Activated CD4-positive, alpha-beta memory T cell treated with anti-CD3 and anti-CD28 coated beads, Interleukin-2, amount 10 ng/mL, durations not matched to agents 7 days and 5 days (primary cell): ENCODE results near the gene P2RY6. TPM values are rescaled to one million over a fixed set of nuclear protein-coding genes. Genes with fewer than 3 reads are reported as not detected.
"Not testable (repeated sequence)": the region's sequence is repeated elsewhere in the genome, so short reads cannot be mapped to it uniquely, and the experiment has no call there.

Source experiments
- CTCF ChIA-PET: fragments of 350-600 bp; sonication (Branson Sonifier 250); formaldehyde crosslinking; loops from one replicate; lab custom pipeline; 2021; ENCODE audit warnings: antibody characterized with exemption, inconsistent platforms; lab: Charles Lee
- POLR2A ChIA-PET: fragments of 350-600 bp; sonication (Branson Sonifier 250); formaldehyde crosslinking; loops from one replicate; lab custom pipeline; 2021; ENCODE audit warnings: antibody characterized with exemption; lab: Charles Lee
- DNase-seq: peaks from one replicate; pipeline ENCODE4 v3.0.0-alpha.2; 2020
- H3K27ac Mint-ChIP-seq: one replicate; pipeline ENCODE4 v1.8.0; 2021; ENCODE audit warnings: mild to moderate bottlenecking, mixed read lengths
- H3K27me3 Mint-ChIP-seq: one replicate; pipeline ENCODE4 v1.8.0; 2021; ENCODE audit warnings: mixed read lengths
- H3K36me3 Mint-ChIP-seq: one replicate; pipeline ENCODE4 v1.8.0; 2021; ENCODE audit warnings: low read depth, mixed read lengths
- H3K4me1 Mint-ChIP-seq: one replicate; pipeline ENCODE4 v1.8.0; 2021; ENCODE audit warnings: mixed read lengths
- H3K4me3 Mint-ChIP-seq: one replicate; pipeline ENCODE4 v1.8.0; 2021; ENCODE audit warnings: mild to moderate bottlenecking, mixed read lengths
- H3K9me3 Mint-ChIP-seq: one replicate; pipeline ENCODE4 v1.8.0; 2021; ENCODE audit warnings: mixed read lengths
- total RNA-seq, 2 experiments: library from RNA; stranded (reverse); gene quantifications; one replicate each; pipeline ENCODE4 v1.2.3, GENCODE V29; 2021

Gene P2RY6
- total RNA-seq, 2 experiments from 2014 or later, result not detected

DNA sequence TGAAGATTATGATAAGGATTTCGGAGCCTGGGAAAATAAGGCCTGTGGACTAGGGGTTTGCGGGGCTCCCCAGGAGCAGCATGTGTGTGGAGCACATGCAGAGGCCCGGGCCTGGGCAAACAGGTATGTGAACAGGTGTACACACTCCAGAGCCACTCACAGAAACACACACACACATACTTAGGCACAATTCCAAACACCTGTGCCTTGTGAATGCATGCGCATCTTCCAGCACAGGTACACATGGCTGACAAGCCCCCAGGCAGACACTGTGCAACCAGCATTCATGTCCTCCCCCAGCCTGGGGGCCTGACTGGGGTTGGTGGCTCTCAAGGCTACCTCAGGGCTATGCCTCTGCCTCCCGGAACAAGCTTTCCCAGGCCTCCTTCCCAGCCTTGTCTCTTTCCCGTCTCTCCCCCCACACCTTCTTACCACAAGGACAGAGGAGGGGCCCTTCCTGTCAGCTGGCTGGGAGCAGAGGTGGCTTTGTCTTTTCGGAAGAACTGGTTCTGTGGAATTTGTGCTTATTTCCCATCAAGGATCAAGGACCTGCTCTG lies 2.6 kb upstream of the P2RY6 start:
- Mint-ChIP-seq H3K9me3 (no peaks in the 10 kb centered on the region), H3K4me3 (no peak overlapping the region), H3K27me3 (peaks cover 19% of the 10 kb centered on the region), H3K36me3 (no peaks in the 10 kb centered on the region), H3K4me1 (no peaks in the 10 kb centered on the region), H3K27ac (no peak overlapping the region)
- no peak for DNase-seq
- ChIA-PET CTCF (interaction anchor here (1.1 to 1.2 kb wide), 2 partner anchors 27 to 66 kb away, joined by 3 to 4 read pairs; no protein-coding TSS in a partner anchor), POLR2A (interaction anchor here (1.3 kb wide), 1 partner anchor 84 kb away, joined by 4 read pairs; no protein-coding TSS in a partner anchor)

DNA sequence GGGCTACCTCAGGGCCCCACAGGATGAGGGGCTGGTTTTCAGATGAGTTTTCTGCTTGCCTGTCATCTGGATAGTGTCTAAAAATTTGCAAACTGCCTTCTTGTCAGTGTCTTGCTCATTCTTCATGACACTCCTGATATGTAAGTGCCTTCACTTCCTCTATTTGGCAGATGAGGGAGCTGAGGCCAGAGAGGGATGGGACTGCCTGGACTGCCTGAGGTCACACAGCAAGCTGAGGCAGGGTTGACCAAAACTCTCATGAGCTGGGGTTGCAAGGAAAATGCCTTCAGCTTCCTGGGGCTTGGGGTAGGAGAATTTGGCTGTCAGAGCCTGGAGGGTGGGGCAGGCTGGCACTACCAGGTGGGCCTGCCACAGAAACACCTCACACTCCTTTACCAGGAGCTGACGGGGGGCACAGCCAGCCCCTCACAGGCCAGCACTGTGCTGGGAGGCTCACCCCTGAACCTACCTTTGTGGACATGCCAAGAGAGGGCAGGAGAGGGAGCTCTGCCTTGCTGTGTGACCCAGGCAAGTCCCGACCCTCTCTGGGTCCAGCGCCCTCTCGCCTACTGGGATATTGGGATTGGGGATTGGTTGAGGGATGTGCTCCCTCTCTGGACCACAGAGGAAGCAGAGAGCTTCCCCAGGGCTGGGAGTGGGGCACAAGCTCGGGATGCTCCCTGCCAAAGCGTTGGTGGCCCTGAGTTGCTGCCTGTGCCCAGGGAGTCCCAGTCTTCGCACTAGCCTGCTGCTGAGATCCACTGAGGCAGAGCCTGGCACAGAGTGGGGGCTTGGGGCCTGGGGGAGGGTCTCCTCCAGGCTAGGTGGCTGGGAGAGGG lies 1.9 kb upstream of the P2RY6 start:
- ChIA-PET POLR2A (interaction anchor here (1.3 kb wide), 1 partner anchor 85 kb away, joined by 4 read pairs; no protein-coding TSS in a partner anchor), CTCF (interaction anchor here (1.2 kb wide), 1 partner anchor 65 kb away, joined by 4 read pairs; no protein-coding TSS in a partner anchor)
- no peak for DNase-seq
- Mint-ChIP-seq H3K4me3 (no peak overlapping the region), H3K36me3 (no peaks in the 10 kb centered on the region), H3K27me3 (peaks cover 15% of the 10 kb centered on the region), H3K4me1 (no peaks in the 10 kb centered on the region), H3K27ac (no peak overlapping the region), H3K9me3 (no peaks in the 10 kb centered on the region)

DNA sequence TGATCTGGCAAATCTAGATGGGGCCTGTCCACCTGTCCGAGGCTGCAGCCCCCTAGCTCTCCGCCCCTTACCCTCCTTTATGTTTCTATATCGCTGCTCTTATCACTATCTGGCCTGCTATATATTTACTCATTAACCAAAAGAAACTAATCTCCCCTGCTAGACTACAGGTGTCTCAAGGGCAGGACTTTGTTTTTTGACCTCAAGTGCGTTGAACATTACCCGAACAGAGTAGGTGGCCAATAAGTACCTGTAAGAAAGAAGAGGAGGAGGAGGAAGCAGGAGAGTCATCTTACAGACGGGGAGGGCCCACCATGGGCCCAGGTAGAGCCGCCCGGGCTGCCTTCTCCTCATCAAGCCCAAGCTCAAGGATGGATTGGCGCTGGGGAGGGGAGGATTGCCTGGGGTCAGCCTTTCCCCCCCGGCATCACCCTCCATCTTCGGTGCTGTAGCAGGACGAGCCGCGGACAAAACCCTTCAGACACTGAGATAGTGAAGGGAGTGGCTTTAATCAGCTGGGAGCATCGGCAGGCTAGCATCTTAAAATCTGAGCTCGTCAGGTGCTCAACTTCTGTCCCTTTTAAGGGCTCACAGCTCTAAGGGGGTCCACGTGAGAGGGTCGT lies 1.2 kb upstream of the P2RY6 start:
- ChIA-PET CTCF (no interaction called here), POLR2A (no interaction called here)
- Mint-ChIP-seq H3K36me3 (no peaks in the 10 kb centered on the region), H3K27ac (no peak overlapping the region), H3K4me1 (no peaks in the 10 kb centered on the region), H3K27me3 (peaks cover 13% of the 10 kb centered on the region), H3K9me3 (no peaks in the 10 kb centered on the region), H3K4me3 (no peak overlapping the region)
- DNase-seq, result no peak

DNA sequence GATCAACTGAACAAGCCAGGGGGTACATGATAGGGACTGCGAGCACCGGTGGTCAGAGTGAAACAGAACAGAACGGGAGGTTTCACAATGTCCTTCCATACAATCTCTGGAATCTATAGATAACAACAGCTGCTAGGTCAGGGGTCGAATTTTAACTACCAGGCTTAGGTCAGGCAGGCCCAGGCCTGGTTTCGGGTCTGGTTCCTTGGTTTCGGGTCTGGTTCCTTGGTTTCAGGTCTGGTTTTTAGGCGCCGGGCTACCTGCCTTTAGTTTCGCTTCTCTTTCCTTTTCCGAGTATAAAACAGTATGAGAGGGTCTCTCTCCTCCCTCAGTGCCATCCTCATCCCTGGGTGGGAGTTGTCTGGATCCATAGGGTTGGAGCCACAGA lies 666 bp upstream of the P2RY6 start:
- POLR2A ChIA-PET, H3K36me3 Mint-ChIP-seq, H3K27ac Mint-ChIP-seq, DNase-seq, H3K4me1 Mint-ChIP-seq, H3K9me3 Mint-ChIP-seq, H3K4me3 Mint-ChIP-seq: not testable (repeated sequence)
- peaks cover 16% of the 10 kb centered on the region for H3K27me3 Mint-ChIP-seq
- CTCF ChIA-PET, result interaction anchor here (1.4 kb wide), 1 partner anchor 17 kb away, joined by 4 read pairs; no protein-coding TSS in a partner anchor

DNA sequence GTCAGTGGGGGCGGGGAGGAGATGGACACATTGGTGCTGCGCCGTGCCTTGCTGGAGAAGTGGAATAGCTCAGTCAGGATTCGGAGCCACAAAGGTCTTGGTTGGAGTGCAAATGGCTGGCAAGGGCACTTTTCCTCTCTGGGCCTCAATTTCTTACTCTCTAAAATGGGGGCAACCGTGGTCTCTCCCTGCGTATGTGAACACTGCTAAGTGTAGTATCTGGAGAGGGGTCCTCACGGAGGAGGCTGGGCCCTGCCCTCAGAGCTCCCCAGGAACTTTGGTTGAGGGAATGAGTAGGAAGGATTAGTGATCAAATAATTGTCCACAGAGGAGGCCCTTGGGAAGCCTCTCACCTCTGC lies 521 bp downstream of the P2RY6 start:
- no peaks in the 10 kb centered on the region for H3K36me3 Mint-ChIP-seq
- no peaks in the 10 kb centered on the region for H3K4me1 Mint-ChIP-seq
- H3K27me3 Mint-ChIP-seq, result peaks cover 20% of the 10 kb centered on the region
- ChIA-PET POLR2A (no interaction called here), CTCF (interaction anchor here (1.0 to 1.4 kb wide), 3 partner anchors 16 to 79 kb away, joined by 3 to 4 read pairs (median 4); no protein-coding TSS in a partner anchor)
- H3K4me3 Mint-ChIP-seq, result no peak overlapping the region
- no peak overlapping the region for H3K27ac Mint-ChIP-seq
- H3K9me3 Mint-ChIP-seq, result no peaks in the 10 kb centered on the region
- DNase-seq, result no peak

DNA sequence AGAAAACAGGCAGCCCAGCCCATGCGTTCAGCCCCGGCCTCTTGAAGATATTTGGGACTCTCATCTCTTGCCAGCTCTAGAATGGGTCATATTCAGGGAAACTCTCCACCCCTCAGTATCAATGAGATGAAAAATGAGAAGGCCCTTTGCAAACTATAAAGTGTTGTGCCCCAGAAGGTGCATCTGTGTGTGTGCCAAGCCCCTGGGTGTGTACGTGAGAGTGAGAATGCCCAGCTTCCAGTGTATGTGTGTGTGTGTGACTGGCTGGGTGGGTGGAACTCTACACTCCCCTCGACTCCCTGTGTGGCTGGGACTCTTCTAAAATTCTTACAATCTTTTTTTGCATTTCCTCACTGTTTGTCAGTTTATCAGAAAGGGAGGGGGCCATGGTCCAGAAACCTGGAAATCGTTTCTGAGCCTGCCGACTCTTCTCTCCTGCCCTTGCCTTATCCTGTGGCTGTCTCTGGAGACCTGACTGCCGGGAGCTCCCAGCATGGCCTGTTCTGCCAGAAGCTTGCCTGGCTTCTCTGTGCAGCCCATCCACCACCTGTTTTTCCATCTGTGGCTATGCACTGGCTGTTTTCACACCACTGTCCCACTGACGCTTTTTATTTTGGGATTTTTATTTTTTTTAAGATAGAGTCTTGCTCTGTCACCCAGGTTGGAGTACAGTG lies 1.2 kb downstream of the P2RY6 start:
- Mint-ChIP-seq H3K9me3 (no peaks in the 10 kb centered on the region), H3K4me3 (no peak overlapping the region), H3K27ac (no peak overlapping the region), H3K36me3 (no peaks in the 10 kb centered on the region), H3K4me1 (no peaks in the 10 kb centered on the region), H3K27me3 (peaks cover 20% of the 10 kb centered on the region)
- ChIA-PET POLR2A (no interaction called here), CTCF (interaction anchor here (1.0 to 1.3 kb wide), 3 partner anchors 17 to 78 kb away, joined by 3 to 4 read pairs (median 4); no protein-coding TSS in a partner anchor)
- DNase-seq, result no peak

DNA sequence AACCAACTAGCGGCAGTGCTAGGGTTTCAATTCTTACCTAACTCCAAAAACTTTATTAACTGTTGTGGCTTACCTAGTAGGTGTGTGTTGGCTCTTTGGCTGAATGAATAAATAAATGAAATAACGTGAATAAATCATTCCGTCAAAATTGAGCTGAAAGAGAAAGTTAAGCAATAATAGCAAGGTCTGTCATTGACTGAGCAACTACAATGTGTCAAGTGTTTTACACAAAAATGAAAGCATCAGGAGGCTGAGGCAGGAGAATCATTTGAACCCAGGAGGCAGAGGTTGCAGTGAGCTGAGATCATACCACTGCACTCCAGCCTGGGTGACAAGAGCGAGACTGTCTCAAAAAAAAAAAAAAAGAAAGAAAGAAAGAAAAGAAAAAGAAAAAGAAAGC lies 2.1 kb downstream of the P2RY6 start:
- H3K36me3 Mint-ChIP-seq, POLR2A ChIA-PET, H3K9me3 Mint-ChIP-seq, H3K27ac Mint-ChIP-seq, DNase-seq, H3K4me1 Mint-ChIP-seq, H3K4me3 Mint-ChIP-seq: not testable (repeated sequence)
- H3K27me3 Mint-ChIP-seq, result peaks cover 18% of the 10 kb centered on the region
- CTCF ChIA-PET, result interaction anchor here (1.0 kb wide), 3 partner anchors 12 to 31 kb away, joined by 3 to 4 read pairs (median 3); no protein-coding TSS in a partner anchor

DNA sequence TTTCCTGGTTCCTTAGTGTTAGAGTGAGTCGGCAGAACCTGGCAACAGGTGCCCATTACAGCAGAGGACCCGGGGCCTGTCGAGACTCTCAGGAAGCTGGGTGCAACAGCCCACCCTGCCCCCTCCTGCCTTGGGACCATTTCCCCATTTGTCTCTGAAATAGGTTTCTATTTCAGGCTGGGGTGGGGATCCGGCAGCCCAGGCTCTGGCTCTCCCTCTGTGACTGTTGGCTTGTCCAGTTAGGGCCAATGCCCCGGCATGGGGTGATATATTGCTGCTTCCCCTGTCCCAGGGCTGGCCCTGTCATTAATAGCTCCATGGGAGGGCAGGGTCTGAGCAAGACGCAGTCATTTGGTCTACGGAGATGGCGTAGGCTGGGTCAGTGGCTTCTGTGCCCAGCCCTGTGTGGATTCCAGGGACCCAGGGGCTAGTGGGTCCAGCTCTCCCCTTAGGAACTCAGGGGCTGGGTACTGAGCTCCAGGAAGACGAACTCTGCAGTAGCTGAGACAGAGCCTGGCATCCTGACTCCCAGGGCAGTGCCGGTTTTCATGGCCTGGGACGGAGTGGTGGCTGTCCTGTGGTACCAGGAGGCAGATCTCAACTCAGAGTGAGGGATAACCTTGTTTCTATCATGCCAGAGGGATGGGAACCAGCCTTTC lies 2.7 kb downstream of the P2RY6 start:
- DNase-seq, result no peak
- CTCF ChIA-PET, result interaction anchor here (1.0 kb wide), 3 partner anchors 12 to 30 kb away, joined by 3 to 4 read pairs (median 3); no protein-coding TSS in a partner anchor
- H3K27me3 Mint-ChIP-seq, result peaks cover 18% of the 10 kb centered on the region
- no peaks in the 10 kb centered on the region for H3K4me1 Mint-ChIP-seq
- H3K9me3 Mint-ChIP-seq, result no peaks in the 10 kb centered on the region
- POLR2A ChIA-PET, result no interaction called here
- no peak overlapping the region for H3K4me3 Mint-ChIP-seq
- no peaks in the 10 kb centered on the region for H3K36me3 Mint-ChIP-seq
- no peak overlapping the region for H3K27ac Mint-ChIP-seq

DNA sequence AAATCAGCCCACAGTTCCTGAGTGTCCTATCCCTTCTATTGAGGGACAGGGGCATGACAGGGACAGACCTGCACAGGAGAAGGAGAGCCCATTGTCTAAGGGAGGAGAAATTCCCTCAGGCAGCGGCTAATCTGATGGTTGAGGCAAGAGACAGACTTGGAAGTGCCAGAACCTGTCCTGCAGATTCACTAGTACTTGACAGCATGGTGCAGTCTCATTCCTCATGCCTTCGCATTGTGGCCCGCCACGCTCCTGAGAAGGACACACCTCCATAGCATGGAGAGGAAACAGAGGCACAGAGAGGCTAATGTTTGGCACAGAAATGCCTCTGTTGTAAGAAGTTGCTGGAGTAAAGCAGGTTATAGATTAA lies 3.2 kb downstream of the P2RY6 start:
- no peak for DNase-seq
- Mint-ChIP-seq H3K4me1 (no peaks in the 10 kb centered on the region), H3K27me3 (peaks cover 18% of the 10 kb centered on the region), H3K36me3 (no peaks in the 10 kb centered on the region), H3K27ac (no peak overlapping the region), H3K9me3 (no peaks in the 10 kb centered on the region), H3K4me3 (no peak overlapping the region)
- ChIA-PET POLR2A (no interaction called here), CTCF (no interaction called here)

DNA sequence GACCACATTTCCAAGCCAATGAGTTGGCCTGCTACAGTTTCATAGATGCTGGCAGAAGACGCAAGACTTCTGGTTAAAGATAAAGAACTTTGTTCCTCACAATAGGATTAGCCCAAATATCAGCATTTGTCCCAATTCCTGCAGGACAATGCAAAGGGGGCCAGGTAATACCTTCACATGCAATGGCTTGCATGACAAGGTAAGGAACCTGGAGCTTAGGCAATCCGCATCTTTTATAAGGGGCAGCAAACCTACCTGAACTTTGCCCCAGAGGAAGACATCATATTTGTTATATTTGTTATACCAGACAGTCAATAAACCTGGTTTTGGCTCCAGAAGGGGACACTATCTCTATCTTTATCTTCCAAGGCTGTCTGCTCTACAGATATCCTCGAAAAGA lies 5.3 kb downstream of the P2RY6 start:
- Mint-ChIP-seq H3K27me3 (peaks cover 18% of the 10 kb centered on the region), H3K4me3 (no peak overlapping the region), H3K4me1 (peaks cover 12% of the 10 kb centered on the region), H3K9me3 (no peaks in the 10 kb centered on the region), H3K27ac (no peak overlapping the region), H3K36me3 (no peaks in the 10 kb centered on the region)
- no peak for DNase-seq
- POLR2A ChIA-PET, result no interaction called here
- CTCF ChIA-PET, result interaction anchor here (0.8 kb wide), 1 partner anchor 18 kb away, joined by 3 read pairs; no protein-coding TSS in a partner anchor

DNA sequence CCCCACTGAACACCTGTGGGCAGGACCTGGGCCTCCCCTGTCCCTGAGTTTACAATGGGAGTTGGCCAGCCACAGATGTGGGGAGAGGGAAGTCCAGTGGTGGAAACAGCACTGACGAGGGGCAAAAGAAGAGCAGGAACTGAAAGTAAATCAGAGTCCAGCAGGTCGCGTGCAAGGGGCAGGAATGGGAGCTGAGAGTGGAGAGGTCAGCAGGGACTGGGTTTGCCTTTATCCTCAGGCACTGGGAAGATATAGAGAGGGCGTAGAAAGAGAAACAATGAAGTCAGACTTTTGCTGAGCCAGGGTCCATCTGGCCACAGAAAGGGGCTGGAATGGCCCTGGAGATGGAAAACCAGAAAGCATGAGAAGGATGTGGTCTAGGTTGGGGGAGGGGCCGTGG lies 8.5 kb downstream of the P2RY6 start:
- H3K27me3 Mint-ChIP-seq, result peaks cover 13% of the 10 kb centered on the region
- no peaks in the 10 kb centered on the region for H3K36me3 Mint-ChIP-seq

DNA sequence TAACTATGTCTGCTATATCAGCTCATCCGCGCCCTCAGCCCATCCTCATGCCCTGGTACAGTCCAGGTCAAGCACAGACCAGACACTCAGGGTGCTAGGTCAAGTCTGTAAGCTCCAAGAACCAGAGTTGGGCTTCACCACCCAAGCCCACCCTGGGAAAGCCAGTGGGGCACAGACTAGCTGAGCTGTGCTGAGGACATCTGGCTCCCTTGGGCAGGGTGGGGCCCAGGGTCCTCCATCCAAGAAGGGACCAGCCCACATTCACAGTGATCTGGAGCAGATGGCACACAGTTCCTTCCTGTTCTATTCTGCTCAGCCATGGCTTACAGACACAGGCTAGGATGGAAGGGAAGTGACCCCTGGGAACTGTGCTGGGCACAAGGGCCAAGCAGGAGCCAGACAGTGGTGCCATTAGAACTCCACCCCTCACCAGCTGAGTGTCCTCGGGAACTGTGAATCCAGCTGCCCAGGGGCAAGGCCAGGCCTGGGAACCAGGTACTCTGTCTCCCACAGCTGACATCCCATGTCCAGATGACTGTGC lies 9.1 kb downstream of the P2RY6 start:
- peaks cover 13% of the 10 kb centered on the region for H3K4me1 Mint-ChIP-seq
- ChIA-PET CTCF (interaction anchor here (1.1 to 2.2 kb wide), 2 partner anchors 9 to 14 kb away, joined by 3 to 6 read pairs; no protein-coding TSS in a partner anchor), POLR2A (no interaction called here)
- H3K27ac Mint-ChIP-seq, result no peak overlapping the region
- H3K4me3 Mint-ChIP-seq, result no peak overlapping the region
- H3K36me3 Mint-ChIP-seq, result no peaks in the 10 kb centered on the region
- H3K27me3 Mint-ChIP-seq, result peaks cover 8% of the 10 kb centered on the region
- no peak for DNase-seq
- H3K9me3 Mint-ChIP-seq, result no peaks in the 10 kb centered on the region

More for the DNA sequence above, 8.5 kb downstream of the P2RY6 start:
- Mint-ChIP-seq H3K4me3 (no peak overlapping the region), H3K9me3 (no peaks in the 10 kb centered on the region), H3K27ac (no peak overlapping the region), H3K4me1 (peaks cover 13% of the 10 kb centered on the region)
- DNase-seq, result no peak
- ChIA-PET CTCF (interaction anchor here (1.1 to 2.2 kb wide), 2 partner anchors 10 to 14 kb away, joined by 3 to 6 read pairs; no protein-coding TSS in a partner anchor), POLR2A (no interaction called here)
